ENCODE measurements around the gene RCAN2.

- TF ChIP-seq CTCF (IDR thresholded peaks at IDR 0.05 in 8 of 11, conservative IDR thresholded peaks at IDR 0.05 in 3 of 11), result no peak
- no peak for TF ChIP-seq POLR2A (IDR thresholded peaks at IDR 0.05)
- no peak for TF ChIP-seq POLR2AphosphoS5 (IDR thresholded peaks at IDR 0.05)
These were observed 51.1 kb downstream of the RCAN2 start for GRCh38 chr6:46440141-46440540.
